MCF 10A (cell line): ENCODE data around the gene TMEM19. TPM values are rescaled to one million over a fixed set of nuclear protein-coding genes. Genes with fewer than 3 reads are reported as not detected.
"Not testable (repeated sequence)": the region's sequence is repeated elsewhere in the genome, so short reads cannot be mapped to it uniquely, and the experiment has no call there.

Experiments used
- BruUV-seq: library from RNA; stranded (reverse); fragments of 400-500 nt; replicated peaks from 2 replicates; lab custom pipeline; 2021; lab: Mats Ljungman, UMichigan
- CTCF ChIA-PET: fragments of 300-600 bp; sonication (Branson Sonifier 250); formaldehyde crosslinking; extraction: SDS; loops from one replicate; lab custom pipeline; 2021; ENCODE audit warnings: antibody characterized with exemption, inconsistent platforms; lab: Yijun Ruan, JAX
- POLR2A ChIA-PET: fragments of 300-600, 350-650 bp; sonication (Branson Sonifier 250); formaldehyde crosslinking; extraction: SDS; loops from one replicate; lab custom pipeline; 2020; ENCODE audit warnings: antibody characterized with exemption, inconsistent platforms; lab: Yijun Ruan, JAX
- DNase-seq: peaks from one replicate; pipeline ENCODE4 v3.0.0-alpha.2; 2018; ENCODE audit not compliant: unreplicated experiment
- H3K27ac Mint-ChIP-seq: one replicate; pipeline ENCODE4 v1.8.0; 2022; ENCODE audit warnings: mild to moderate bottlenecking, low read depth, mixed read lengths; ENCODE audit not compliant: unreplicated experiment
- H3K27me3 Mint-ChIP-seq: one replicate; pipeline ENCODE4 v1.8.0; 2022; ENCODE audit warnings: mixed read lengths; ENCODE audit not compliant: insufficient read depth, unreplicated experiment
- H3K36me3 Mint-ChIP-seq: one replicate; pipeline ENCODE4 v1.8.0; 2022; ENCODE audit warnings: mild to moderate bottlenecking, moderate library complexity, mixed read lengths; ENCODE audit not compliant: insufficient read depth, unreplicated experiment
- H3K4me1 Mint-ChIP-seq: one replicate; pipeline ENCODE4 v1.8.0; 2022; ENCODE audit warnings: mixed read lengths; ENCODE audit not compliant: insufficient read depth, unreplicated experiment
- H3K4me3 Mint-ChIP-seq: one replicate; pipeline ENCODE4 v1.8.0; 2022; ENCODE audit warnings: mild to moderate bottlenecking, moderate library complexity, mixed read lengths; ENCODE audit not compliant: unreplicated experiment
- H3K9me3 Mint-ChIP-seq: one replicate; pipeline ENCODE4 v1.8.0; 2022; ENCODE audit warnings: mixed read lengths; ENCODE audit not compliant: unreplicated experiment
- intact Hi-C: fragments of 100-400 bp; cut with micrococcal nuclease; formaldehyde crosslinking; loops from 2 replicates; pipeline ENCODE4 v1.14.1; 2022
- total RNA-seq: library from RNA; stranded (reverse); gene quantifications from 2 replicates; pipeline ENCODE4 v1.2.3, GENCODE V29; 2022
- TF ChIP-seq, protein P1 (sequence below): fragments of 200-600 bp; IDR thresholded peaks from one replicate; pipeline ENCODE4 v1.8.0; 2022; ENCODE audit warnings: antibody characterized with exemption, mild to moderate bottlenecking; ENCODE audit not compliant: unreplicated experiment

TMEM19 gene
- total RNA-seq, 1 experiment from 2014 or later: 7.3 TPM

DNA sequence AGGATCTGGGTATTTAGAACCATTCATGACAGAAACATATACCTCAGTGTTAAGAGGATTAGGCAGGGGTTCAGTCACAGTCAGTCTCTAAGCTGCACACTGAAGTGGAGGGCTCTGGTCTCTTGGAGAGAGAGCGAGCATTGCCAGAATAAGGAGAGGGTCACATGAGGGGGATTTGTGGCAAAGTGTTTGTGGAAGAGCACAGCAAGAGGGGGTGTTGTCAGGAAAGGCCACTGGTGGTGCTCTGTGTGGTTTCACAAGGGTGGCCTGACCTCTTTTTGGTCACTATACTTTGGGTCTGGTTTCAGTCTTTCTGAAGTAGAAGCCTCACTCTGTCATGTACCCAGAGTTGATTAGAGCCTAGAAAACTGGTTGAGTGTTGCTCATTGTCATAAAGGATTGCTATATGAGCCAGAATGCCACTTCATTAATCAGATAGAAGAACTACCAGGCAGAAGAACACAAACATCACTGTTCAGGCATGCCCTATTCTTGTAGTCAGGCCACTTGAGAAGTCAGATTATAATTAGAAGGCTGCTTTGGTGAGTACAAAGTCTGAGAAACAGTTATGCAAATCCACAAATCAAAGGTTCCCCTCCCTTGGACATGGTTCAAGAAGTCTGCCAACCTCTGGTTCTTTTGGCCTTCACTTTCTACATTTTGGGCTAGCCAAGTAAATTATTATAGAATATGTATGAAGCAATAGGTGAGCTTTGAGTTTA, 8.4 kb downstream of the TMEM19 start:
- peak overlapping the region; percentile 79 for H3K27ac Mint-ChIP-seq
- no peak overlapping the region for H3K4me3 Mint-ChIP-seq
- H3K27me3 Mint-ChIP-seq: no peaks in the 10 kb centered on the region
- no TSS peak for BruUV-seq
- H3K9me3 Mint-ChIP-seq: no peaks in the 10 kb centered on the region
- H3K36me3 Mint-ChIP-seq: no peaks in the 10 kb centered on the region
- DNase-seq: no peak
- peaks cover 24% of the 10 kb centered on the region for H3K4me1 Mint-ChIP-seq
- TF ChIP-seq, protein P1, sequence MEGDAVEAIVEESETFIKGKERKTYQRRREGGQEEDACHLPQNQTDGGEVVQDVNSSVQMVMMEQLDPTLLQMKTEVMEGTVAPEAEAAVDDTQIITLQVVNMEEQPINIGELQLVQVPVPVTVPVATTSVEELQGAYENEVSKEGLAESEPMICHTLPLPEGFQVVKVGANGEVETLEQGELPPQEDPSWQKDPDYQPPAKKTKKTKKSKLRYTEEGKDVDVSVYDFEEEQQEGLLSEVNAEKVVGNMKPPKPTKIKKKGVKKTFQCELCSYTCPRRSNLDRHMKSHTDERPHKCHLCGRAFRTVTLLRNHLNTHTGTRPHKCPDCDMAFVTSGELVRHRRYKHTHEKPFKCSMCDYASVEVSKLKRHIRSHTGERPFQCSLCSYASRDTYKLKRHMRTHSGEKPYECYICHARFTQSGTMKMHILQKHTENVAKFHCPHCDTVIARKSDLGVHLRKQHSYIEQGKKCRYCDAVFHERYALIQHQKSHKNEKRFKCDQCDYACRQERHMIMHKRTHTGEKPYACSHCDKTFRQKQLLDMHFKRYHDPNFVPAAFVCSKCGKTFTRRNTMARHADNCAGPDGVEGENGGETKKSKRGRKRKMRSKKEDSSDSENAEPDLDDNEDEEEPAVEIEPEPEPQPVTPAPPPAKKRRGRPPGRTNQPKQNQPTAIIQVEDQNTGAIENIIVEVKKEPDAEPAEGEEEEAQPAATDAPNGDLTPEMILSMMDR: no peak
- ChIA-PET CTCF (interaction anchor here (0.6 to 2.0 kb wide), 4 partner anchors 10 to 53 kb away, joined by 3 to 15 read pairs (median 4); no protein-coding TSS in a partner anchor), POLR2A (interaction anchor here (0.6 to 4.6 kb wide), 10 partner anchors 9 to 1924 kb away, joined by 3 to 26 read pairs (median 4); partner anchors contain the start of genes RAB21, THAP2 and ZFC3H1)
- intact Hi-C loops: no loop called here

DNA sequence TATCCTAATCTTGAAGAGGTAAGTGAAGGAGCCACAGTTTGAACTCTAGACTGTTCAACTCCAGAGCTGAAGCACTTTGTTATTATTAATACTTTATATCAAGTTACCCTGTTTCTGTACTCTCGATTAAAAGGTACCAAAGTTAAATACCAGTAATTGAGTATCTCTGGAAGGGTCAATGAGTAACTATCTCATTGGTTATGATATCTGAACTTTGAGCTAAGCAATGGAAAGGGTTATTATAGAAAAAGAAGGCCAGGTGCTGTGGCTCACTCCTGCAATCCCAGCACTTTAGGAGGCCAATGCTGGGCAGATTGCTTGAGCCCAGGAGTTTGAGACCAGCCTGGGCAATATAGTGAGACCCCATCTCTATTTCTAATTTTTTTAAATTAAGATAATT, 9.9 kb downstream of the TMEM19 start:
- no peaks in the 10 kb centered on the region for H3K27me3 Mint-ChIP-seq
- no peak overlapping the region for H3K4me3 Mint-ChIP-seq
- peaks cover 19% of the 10 kb centered on the region for H3K4me1 Mint-ChIP-seq
- no peak for DNase-seq
- H3K36me3 Mint-ChIP-seq: no peaks in the 10 kb centered on the region
- BruUV-seq: no TSS peak
- intact Hi-C loops: no loop called here
- H3K9me3 Mint-ChIP-seq: no peaks in the 10 kb centered on the region
- TF ChIP-seq, protein P1: no peak
- ChIA-PET CTCF (interaction anchor here (1.4 to 2.8 kb wide), 2 partner anchors 9 to 51 kb away, joined by 3 to 13 read pairs; partner anchors contain the start of gene TMEM19), POLR2A (interaction anchor here (0.6 to 4.6 kb wide), 6 partner anchors 8 to 59 kb away, joined by 3 to 26 read pairs (median 6); partner anchors contain the start of genes RAB21, THAP2 and ZFC3H1)
- H3K27ac Mint-ChIP-seq: no peak overlapping the region

DNA sequence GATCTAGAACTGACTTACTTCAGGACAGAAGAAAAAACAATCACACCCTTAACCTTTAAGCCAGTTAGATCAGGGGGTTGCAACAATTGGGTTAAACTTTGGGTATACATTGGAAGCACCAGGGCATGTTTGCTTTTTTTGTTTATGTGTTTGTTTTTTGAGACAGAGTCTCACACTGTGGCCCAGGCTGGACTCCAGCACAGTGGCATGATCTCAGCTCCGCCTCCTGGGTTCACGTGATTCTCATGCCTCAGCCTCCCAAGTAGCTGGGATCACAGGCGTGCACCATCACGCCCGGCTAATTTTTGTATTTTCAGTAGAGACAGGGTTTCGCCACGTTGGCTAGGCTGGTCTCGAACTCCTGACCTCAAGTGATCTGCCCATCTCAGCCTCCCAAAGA, 16.3 kb downstream of the TMEM19 start:
- H3K4me1 Mint-ChIP-seq, intact Hi-C loops, H3K27me3 Mint-ChIP-seq, H3K4me3 Mint-ChIP-seq, H3K27ac Mint-ChIP-seq, DNase-seq, H3K9me3 Mint-ChIP-seq, BruUV-seq: not testable (repeated sequence)
- peaks cover 13% of the 10 kb centered on the region for H3K36me3 Mint-ChIP-seq
- POLR2A ChIA-PET: interaction anchor here (0.7 kb wide), 1 partner anchor 18 kb away, joined by 3 read pairs; no protein-coding TSS in a partner anchor
- CTCF ChIA-PET: interaction anchor here (1.4 to 2.8 kb wide), 2 partner anchors 16 to 45 kb away, joined by 6 to 17 read pairs; partner anchors contain the start of gene TMEM19

DNA sequence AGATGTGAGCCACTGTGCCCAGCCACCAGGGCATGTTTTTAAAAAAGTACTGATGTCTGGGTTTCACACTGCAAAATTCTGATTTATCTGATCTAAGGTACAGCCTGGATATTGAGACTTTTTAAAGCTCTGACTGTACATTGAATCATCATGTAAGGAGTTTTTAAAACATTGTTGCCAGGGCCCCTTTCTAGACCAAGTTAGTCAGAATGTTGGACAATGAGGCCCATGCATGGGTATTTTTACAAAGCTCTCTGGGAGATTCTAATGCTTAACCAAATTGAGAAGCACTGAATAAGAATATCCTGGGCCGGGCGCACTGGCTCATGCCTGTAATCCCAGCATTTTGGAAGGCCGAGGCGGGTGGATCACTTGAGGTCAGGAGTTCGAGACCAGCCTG, 16.7 kb downstream of the TMEM19 start:
- POLR2A ChIA-PET: interaction anchor here (0.7 to 1.3 kb wide), 2 partner anchors 16 to 17 kb away, joined by 3 to 5 read pairs; partner anchors contain the start of gene TMEM19
- intact Hi-C loops: no loop called here
- TF ChIP-seq, protein P1: no peak
- CTCF ChIA-PET: interaction anchor here (2.8 kb wide), 1 partner anchor 16 kb away, joined by 17 read pairs; the partner anchor contains the start of gene TMEM19
- Mint-ChIP-seq H3K9me3 (no peaks in the 10 kb centered on the region), H3K4me3 (no peak overlapping the region), H3K36me3 (peaks cover 13% of the 10 kb centered on the region), H3K27me3 (no peaks in the 10 kb centered on the region), H3K27ac (no peak overlapping the region), H3K4me1 (no peaks in the 10 kb centered on the region)
- no peak for DNase-seq
- no TSS peak for BruUV-seq
